GM12878 (cell line): ENCODE measurements around the gene ADAMTS16.

Experiments used
- ETV6 ChIP-seq, 2 experiments: fragments of 450-650 bp in 1 of 2; IDR thresholded peaks in 1 of 2; conservative IDR thresholded peaks in 1 of 2; 2 replicates each; pipeline ENCODE4 v1.6.1; 2014; ENCODE audit warnings: antibody characterized with exemption in 1 of 2, borderline replicate concordance in 1 of 2, low read depth in 1 of 2, mild to moderate bottlenecking in 1 of 2, moderate library complexity in 1 of 2
- NRF1 ChIP-seq: conservative IDR thresholded peaks from 2 replicates; pipeline ENCODE4 v1.6.1; 2011; ENCODE audit warnings: mild to moderate bottlenecking, low read depth, low read length, improper control_type of control experiment
- STAT3 ChIP-seq: IDR thresholded peaks from 2 replicates; pipeline ENCODE4 v1.6.1; 2011; ENCODE audit warnings: low read depth, low read length, improper control_type of control experiment
- TF ChIP-seq, protein P1 (sequence below): IDR thresholded peaks from 2 replicates; pipeline ENCODE4 v1.6.1; 2012; ENCODE audit warnings: low read depth, low read length, improper control_type of control experiment
- TF ChIP-seq, protein P2 (sequence below), 3 experiments: IDR thresholded peaks in 2 of 3; conservative IDR thresholded peaks in 1 of 3; 2 replicates each; pipeline ENCODE4 v1.5.1; 2011; ENCODE audit warnings: low read depth in 3 of 3, low read length in 3 of 3, mild to moderate bottlenecking in 3 of 3, control low read depth in 2 of 3, moderate library complexity in 2 of 3, inconsistent platforms in 1 of 3, mixed read lengths in 1 of 3; ENCODE audit not compliant: control insufficient read depth in 2 of 3, insufficient read depth in 1 of 3; ENCODE audit errors: extremely low read depth in 1 of 3

DNA sequence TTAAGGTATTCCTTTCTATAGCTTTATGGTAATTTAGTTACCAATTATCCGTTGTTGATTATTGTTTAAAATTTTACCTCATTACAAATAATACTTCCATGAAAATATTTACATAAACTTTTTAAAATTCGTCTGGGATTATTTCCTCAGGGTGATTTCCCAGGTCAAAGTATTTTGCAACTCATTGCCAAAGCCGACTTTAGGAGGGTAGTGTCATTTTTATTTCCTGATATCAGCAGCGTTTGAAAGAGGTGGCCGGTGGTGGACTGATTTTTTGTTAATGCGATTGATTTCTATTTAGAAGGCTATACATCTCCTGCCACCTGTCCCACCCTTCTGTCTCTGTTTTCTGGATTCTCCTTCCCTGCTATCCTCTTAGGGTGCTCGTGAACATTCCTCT, 4.3 kb downstream of the ADAMTS16 start:
- TF ChIP-seq STAT3 = no peak
- TF ChIP-seq, protein P1, sequence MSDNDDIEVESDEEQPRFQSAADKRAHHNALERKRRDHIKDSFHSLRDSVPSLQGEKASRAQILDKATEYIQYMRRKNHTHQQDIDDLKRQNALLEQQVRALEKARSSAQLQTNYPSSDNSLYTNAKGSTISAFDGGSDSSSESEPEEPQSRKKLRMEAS = no peak
- TF ChIP-seq, protein P2, sequence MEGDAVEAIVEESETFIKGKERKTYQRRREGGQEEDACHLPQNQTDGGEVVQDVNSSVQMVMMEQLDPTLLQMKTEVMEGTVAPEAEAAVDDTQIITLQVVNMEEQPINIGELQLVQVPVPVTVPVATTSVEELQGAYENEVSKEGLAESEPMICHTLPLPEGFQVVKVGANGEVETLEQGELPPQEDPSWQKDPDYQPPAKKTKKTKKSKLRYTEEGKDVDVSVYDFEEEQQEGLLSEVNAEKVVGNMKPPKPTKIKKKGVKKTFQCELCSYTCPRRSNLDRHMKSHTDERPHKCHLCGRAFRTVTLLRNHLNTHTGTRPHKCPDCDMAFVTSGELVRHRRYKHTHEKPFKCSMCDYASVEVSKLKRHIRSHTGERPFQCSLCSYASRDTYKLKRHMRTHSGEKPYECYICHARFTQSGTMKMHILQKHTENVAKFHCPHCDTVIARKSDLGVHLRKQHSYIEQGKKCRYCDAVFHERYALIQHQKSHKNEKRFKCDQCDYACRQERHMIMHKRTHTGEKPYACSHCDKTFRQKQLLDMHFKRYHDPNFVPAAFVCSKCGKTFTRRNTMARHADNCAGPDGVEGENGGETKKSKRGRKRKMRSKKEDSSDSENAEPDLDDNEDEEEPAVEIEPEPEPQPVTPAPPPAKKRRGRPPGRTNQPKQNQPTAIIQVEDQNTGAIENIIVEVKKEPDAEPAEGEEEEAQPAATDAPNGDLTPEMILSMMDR (IDR thresholded peaks at IDR 0.05 in 2 of 3, conservative IDR thresholded peaks at IDR 0.05 in 1 of 3; ENCODE audit: control insufficient read depth in 2 of 3, extremely low read depth in 1 of 3, insufficient read depth in 1 of 3, low read depth in 3 of 3, low read length in 3 of 3) = no peak
- no peak for TF ChIP-seq NRF1
- no peak for TF ChIP-seq ETV6 (conservative IDR thresholded peaks at IDR 0.05 in 1 of 2, IDR thresholded peaks at IDR 0.05 in 1 of 2; ENCODE audit: borderline replicate concordance in 1 of 2, low read depth in 1 of 2)
